HG02678 (cell line): ENCODE data around the gene NR2C1.
"Not testable (repeated sequence)": the region's sequence is repeated elsewhere in the genome, so short reads cannot be mapped to it uniquely, and the experiment has no call there.

Experiments used
- ATAC-seq: cut with Tn5 transposase; IDR thresholded peaks from one replicate; pipeline ENCODE4 v1.9.1; 2021; ENCODE audit warnings: mild to moderate bottlenecking, moderate library complexity; ENCODE audit not compliant: unreplicated experiment

Gene NR2C1

DNA sequence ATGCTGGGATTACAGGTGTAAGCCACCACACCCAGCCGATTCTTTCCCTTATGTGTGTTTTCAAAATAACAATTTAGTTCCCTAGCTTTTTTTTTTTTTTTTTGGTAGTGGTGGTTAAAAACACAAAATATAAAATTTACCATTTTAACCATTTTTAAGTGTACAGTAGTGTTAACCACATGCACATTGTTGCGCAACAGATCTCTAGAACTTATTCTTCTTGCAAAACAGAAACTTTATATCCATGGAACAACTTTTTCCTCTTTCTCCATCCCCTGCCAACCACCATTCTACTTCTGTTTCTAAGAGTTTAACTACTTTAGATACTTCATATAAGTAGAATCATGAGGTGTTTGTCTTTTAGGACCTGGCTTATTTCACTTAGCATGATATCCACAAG is 68.8 kb downstream of the NR2C1 start:
- ATAC-seq = no peak

DNA sequence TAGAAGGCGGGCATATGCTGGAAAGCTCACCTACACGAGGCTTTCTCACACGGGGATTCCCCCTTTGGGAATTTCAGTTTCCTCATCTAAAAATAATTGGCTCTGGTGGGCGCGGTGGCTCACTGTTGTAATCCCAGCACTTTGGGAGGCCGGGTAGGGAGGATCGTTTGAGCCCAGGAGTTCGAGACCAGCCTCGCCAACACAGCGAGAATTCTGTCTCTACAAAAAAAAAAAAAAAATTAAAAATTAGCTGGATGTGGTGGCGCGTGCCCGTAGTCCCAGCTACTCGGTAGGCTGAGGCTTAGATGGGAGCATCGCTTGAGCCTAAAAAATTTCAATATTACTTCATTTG is 69.5 kb downstream of the NR2C1 start:
- peak; percentile 4 for ATAC-seq

DNA sequence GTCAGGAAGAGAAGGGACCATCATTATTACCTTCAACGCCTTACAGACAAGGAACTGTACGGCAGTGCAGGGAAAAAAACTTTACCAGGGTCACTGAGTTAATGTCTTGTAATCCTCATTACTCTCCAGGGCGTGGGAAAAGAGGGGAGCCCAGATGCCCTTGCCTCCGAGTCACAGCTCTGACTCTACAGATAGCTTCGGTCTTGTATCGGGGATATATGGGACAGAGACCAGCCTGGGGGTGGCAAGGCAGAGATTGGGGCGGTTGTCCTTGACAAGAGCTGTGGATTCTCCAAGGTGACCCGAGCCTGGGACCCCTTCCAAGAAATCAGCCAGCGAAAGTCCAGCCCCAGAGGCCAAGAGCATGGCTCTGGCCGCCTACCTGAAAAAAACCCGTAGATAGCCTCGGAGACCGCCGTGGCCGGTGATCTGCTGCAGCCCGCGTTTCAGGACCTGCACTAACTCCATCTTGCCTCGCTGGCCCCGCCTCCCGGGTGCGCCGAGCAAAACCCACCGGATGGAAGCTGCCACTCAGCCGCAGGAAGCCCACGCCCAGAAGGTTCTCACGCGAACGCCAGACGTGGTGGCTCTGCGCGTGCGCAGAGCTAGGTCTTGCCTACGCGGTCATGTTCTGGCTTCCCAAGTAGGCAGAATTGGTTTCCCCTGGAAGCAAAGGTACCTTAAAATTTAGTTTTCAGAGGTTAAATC is 70.1 kb downstream of the NR2C1 start, which contains the start of gene NDUFA12:
Gene NDUFA12 (minus strand): TSS at position 485 of the 708 bp plus-strand sequence. CDS start 17 bp downstream, at position 468.
- ATAC-seq = peak; percentile 99

DNA sequence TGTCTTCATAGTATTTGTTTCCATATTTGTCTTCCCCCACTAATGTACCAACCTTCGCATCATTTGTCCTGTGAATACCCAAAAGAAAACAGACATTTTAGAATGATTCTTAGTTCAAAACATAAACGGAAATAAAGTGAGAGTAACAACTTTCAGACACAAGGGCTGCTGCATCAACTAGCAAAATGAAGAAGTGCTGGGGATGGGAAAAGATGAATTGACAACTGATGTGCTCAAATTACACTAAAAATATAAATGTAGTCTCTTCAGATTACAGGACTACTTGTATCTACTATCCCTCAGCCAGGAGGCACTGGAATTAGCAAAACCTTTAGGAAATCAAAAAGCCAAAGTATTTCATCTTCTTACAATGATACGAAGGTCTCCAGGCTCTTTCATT is 70.7 kb downstream of the NR2C1 start:
- ATAC-seq = no peak

DNA sequence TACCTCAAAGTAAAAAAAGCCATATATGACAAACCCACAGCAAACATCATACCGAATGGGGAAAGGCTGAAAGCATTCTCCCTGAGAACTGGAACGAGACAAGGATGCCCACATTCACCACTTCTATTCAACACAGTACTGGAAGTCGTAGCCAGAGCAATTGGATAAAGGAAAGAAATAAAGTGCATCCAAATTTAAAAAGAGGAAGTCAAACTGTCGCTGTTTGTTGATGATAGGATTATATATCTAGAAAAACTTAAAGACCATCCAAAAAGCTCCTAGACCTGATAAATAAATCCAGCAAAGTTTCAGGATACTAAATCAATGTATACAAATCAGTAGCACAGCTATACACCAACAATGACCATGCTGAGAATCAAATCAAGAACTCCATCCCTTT is 75.1 kb downstream of the NR2C1 start:
- ATAC-seq = no peak

DNA sequence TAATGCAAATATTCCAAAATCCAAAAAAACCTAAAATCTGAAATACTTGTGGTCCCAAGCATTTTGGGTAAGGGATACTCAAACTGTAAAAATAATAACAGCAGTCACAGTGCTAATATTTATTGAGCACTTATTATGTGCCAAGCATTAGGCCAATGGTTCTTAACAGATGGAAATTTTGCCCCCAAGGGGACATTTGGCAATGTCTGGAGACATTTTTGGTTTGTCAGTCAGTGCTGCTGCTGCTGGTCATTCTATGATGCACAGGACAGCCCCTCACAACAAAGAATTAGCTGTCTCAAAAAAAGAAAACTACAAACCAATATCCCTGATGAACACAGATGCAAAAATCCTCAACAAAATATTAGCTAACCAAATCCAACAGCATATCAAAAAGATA is 75.7 kb downstream of the NR2C1 start:
- ATAC-seq = no peak

DNA sequence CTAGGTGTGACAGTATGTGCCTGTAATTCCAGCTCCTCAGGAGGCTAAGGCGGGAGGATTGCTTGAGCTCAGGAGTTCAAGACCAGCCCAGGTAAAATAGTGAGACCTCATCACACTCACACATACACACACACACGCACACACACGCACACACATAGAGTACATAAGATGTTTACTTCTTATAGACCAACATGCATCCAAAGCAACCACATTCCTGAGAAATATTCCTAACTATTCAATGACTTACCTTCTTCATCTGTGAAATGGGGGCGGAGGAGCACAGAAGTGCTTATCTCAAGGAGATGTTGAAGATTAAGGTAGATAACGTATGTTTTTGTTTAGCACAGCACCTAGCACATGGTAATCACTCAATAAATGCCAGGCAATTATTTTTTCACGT is 76.4 kb downstream of the NR2C1 start:
- no peak for ATAC-seq

DNA sequence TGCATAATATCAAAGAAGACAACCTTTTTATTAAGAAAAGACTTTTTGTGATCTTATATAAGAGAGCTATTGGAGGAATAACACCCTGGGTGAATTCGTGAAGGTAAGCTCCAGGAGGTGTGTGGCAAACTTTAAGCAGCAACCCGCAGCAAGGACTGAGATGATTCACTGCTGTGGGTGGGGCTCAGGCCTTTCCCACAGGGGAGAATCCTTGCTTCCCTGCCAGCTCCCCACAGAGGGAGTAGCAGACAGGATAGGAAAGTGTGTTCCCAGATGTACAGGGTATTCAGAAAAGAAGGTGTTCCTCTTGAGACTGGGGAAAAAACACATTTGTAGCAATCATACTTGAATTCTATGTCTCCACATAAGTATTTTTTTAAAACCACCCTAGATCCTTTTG is 79.1 kb downstream of the NR2C1 start:
- no peak for ATAC-seq

DNA sequence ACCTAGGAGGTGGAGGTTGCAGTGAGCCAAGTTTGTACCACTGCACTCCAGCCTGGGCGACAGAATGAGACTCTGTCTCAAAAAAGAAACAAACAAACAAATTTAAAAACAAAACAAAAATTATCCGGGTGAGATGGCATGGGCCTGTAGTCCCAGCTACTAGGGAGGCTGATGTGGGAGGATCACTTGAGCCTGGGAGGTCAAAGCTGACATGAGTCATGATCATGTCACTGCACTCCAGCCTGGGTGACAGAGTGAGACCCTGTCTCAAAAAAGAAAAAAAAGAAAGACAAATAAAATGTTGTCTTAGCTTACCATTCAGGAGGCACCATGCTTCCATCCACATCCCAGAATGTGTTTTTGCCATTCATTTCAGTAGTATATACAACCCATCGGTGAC is 79.6 kb downstream of the NR2C1 start:
- ATAC-seq = not testable (repeated sequence)

DNA sequence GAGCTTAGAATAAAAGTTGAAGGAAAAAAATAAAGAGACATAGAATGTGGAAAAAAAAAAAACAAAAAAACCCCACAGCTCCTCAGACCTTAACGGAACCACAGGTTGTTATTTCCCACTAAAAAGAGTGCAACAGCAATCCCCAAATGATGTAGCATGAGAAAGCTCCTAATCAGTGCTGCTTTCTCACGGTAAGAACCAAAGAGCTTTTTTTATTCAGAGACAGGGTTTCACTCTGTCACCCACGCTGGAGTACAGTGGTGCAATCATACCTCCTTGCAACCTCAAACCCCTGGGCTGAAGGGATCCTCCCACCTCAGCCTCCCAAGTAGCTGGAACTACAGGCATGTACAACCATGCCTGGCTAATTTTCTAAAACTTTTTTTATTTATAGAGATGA is 83.2 kb downstream of the NR2C1 start:
- ATAC-seq = no peak

DNA sequence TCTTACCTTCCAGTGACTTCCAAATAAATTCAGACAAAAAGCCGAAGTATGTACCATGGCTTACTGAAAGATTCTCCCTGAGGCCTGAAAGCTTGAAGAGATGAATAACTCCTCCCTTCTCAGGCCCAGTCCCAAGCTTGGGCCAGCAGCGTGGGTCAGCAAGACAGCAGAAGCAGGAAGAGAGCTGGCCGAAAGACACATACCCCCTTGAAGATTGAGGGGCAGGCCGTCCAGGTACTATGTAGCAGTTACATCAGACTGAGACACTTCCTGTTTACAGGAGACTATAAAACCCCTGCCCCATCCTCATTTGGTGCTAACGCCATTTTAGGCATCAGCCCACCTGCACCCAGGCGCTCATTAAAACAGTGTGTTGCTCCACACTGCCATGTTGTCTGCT is 84.9 kb downstream of the NR2C1 start:
- ATAC-seq = no peak

DNA sequence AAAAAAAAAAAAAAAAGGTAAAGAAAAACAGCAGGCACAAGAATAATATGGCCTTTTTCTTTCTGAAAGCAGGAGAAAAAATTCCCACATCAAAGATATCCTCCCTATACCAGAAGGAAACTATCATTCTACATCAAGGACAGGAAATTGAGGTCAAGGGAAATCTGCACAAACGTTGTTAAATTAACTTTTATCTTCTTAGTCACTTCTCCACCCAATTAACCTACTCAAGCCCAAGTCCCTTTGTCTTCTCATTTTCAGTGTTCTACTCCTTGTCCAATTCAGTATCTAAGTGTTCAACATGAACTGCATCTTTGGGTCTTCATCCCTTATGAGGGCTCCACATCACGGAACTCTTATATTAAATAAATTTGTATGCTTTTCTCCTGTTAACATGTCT is 85.6 kb downstream of the NR2C1 start:
- no peak for ATAC-seq

DNA sequence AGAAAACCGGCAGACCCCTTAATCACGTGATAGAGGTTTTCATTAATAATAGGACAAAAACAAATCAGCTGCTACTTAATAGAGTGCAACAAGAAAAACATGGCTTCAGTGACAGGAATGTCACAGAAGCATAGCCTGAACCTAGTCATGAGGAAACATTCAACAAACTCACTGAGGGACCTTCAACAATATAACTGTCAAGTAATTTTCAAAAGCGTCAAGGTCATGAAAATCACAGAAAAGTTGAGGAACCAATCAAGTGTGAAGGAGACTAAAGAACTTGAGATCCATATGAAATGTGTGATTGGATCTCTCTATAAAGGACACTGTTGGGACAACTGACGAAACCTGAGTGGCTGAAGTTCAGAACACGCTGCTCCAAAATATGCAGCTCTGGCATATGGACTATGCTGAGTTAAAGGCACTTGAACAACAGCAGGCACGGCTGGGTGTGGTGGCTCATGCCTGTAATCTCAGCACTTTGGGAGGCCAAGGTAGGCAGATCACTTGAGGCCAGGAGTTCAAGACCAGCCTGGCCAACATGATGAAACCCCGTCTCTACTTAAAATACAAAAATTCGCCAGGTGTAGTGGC is 86.2 kb downstream of the NR2C1 start:
- no peak for ATAC-seq

DNA sequence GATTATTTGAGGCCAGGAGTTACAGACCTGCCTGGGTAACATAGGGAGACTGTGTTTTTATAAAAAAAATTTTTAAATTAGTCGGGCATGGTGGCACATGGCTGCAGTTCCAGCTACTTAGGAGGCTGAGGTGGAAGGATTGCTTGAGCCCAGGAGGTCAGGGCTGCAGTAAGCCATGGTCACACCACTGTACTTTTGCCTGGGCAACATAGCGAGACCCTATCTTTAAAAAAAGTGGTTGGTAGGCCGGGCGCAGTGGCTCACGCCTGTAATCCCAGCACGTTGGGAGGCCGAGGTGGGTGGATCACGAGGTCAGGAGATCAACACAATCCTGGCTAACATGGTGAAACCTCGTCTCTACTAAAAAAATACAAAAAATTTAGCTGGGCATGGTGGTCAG is 88.3 kb downstream of the NR2C1 start:
- ATAC-seq = not testable (repeated sequence)

DNA sequence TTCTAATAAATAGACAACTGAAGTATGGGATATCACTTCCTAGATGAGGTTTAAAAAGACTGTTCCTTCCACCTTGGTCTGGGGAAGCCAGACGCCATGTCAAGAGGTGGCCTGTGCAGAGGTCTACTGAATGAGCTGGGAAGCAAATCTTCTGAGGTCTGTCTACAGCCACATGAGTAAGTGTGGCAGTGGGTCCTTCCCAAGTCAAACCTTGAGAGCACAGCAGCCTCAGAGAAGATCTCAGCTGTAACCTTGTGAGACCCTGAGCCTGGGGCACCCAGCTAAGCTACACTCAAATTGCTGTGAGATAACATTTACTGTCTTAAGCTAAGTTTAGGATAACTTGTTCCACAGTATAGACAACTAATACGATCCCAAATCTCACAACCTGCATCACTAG is 90.1 kb downstream of the NR2C1 start:
- no peak for ATAC-seq

DNA sequence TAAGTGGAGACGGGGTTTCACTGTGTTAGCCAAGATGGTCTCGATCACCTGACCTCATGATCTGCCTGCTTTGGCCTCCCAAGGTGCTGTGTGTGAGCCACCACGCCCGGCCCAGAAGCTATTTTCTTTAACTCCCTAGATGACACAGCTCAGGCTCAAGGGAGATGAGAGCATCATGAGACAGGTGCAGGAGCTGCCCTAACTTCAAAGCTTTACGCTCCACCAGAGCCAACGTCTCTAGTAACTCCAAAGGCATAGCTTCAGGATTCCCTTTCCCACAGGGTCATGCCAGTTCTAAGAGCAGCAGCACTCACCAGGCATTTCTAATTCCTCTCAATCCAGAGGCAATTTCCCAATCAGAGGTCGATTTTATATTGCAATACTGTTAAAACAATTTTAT is 91.0 kb downstream of the NR2C1 start:
- ATAC-seq = no peak

DNA sequence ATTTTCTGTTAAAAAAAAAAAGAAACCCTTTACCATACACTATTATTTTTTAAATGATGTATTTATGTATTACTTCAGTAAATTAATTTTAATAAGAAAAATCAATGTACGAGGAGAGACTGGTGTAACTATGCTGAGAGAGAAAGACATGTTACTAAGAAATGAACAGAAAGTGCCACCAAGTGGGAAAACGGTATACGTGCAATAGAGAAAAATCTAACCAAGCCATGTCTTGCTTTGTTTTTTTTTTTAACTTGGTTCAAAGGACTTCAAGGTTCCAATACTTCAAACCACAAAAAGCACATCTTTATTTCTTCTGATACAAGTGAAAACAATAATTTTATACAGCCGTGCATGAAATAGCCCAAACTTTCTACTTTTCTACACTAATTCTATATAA is 92.8 kb downstream of the NR2C1 start:
- ATAC-seq = no peak

DNA sequence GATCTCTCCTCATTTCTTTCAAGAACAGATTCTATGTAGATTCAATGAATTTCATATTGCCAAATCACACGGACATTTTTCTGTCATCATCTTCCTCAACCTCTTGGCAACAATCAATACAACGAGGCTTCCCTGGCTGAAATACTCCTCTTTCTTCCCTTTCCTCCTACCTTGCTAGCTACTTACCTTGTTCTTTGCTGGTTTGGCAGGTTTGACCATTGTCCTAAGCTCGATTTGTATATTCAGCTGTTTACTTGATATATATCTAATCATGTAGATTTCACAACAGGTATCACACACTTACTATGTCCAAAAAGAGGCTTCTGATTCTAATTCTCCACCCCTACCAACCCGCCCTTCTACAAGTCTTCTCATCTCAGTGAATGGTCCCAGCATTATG is 93.5 kb downstream of the NR2C1 start:
- no peak for ATAC-seq

DNA sequence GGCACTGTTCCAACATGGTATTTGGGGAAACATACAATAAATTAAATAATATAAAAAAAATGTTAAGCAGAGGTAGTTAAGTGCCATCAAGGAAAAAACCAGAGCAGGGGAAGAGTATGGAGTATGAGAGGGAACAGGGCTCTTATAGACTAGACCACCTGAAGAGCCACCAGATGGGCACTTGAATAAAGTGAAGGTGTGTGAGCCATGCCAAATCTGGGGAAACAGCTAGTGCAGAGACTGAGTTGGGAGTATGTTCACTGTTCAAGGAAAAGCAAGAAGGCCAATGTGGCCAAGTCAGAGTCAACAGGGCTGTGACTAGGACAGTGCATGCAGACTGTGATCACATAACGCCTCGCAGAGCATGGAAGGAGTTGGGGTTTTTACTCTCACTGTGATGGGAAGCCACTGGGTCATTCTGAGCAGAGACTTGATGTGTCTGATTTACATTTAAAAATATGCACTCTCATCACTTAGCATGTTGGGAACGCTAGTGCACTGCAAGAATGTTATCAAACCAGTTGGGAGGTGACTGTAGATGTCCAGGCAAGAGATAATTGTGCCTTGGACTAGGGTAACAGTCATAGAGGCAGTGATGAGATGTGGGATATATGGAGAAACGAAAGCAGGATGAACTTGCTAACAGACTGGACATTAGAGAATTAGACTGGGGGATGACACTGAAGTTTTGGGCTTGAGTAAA is 95.5 kb downstream of the NR2C1 start:
- no peak for ATAC-seq

DNA sequence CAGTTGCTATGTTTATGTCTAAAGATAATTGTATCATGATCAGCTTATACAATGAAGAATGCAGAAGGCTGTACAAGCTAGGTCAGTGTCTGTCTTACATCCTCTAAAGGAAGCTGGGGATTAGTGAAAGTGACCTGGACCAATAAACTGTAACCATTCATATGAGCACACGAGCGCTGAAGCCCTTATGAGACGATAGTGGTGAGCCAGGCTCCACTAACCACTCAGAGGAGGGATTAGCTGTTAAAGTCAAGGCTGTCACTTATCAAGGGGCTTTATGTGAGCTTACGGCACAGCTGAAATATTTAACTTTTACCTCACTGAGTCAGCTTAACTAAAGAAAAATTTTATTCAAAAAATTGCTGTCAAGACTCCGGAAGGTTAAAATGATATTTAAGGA is 100.2 kb downstream of the NR2C1 start:
- no peak for ATAC-seq

DNA sequence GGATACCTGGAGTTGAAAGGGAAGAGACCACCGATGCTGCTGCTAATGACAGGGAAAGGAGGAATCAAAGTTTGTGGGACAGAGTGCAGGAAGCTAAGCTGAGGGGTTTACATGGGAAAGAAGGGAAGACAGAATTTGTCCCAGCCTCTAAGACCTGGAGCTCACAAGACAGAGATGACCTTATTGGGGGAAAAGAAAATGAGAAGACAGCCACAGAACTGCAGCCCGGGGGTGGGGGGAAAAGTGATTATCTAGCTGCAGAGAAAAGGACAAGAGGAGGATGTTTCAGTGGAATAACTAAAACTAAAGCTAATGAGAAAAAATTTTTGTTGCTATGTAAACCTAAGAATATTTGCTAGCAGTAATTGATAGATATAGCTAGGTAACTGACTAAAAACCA is 100.6 kb downstream of the NR2C1 start:
- no peak for ATAC-seq

DNA sequence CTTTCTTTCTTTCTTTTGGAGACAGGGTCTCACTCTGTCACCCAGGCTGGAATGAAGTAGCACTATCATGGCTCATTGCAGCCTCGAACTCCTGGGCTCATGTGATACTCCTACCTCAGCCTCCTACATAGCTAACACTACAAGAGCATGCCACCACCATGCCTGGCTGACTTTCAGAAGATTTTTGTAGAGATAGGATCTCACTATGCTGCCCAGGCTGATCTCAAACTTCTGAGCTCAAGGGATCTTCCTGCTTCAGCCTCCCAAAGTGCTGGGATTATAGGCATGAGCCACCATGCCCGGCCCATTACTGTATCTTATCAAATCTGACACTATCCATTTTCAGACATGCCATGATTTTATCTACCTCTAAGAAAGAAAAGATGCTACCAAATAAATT is 101.5 kb downstream of the NR2C1 start:
- ATAC-seq = no peak
